Epithelial cell of esophagus (primary cell): ENCODE measurements around the gene RAB31.

ENCODE experiments used
- DNase-seq: peaks from one replicate; pipeline ENCODE4 v3.0.0; 2010; ENCODE audit warnings: low read depth
- H3K4me3 ChIP-seq: 2 replicates; pipeline ENCODE4 v1.5.1; 2011; ENCODE audit warnings: mild to moderate bottlenecking, low read length, control low read depth
- CTCF ChIP-seq: IDR thresholded peaks from 2 replicates; pipeline ENCODE4 v1.5.1; 2011; ENCODE audit warnings: low read depth, mild to moderate bottlenecking, low read length, control low read depth, inconsistent platforms; ENCODE audit not compliant: insufficient read depth; ENCODE audit errors: missing control alignments

RAB31 gene

GRCh38 chr18:9712611-9713010 lies 4.5 kb downstream of the RAB31 start:
- H3K4me3 ChIP-seq, result no peak overlapping the region
- DNase-seq, result no peak
- TF ChIP-seq CTCF, result no peak

GRCh38 chr18:9714266-9715087 lies 6.4 kb downstream of the RAB31 start:
- no peak for DNase-seq
- no peak for TF ChIP-seq CTCF
- no peak overlapping the region for H3K4me3 ChIP-seq

DNA sequence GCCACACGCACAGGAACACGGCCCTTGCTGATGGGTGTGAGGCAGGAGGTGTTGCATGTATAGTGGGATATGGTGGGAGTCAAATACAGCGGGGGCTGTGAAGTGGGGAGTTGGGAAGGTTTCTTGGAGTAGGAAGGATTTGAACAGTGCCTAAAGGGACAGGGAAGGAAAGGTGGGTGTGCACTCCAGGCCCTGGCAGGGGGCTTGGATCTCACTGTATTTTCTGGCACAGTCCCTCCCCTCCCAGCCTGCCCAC lies 6.9 kb downstream of the RAB31 start:
- no peak overlapping the region for H3K4me3 ChIP-seq
- no peak for DNase-seq
- TF ChIP-seq CTCF, result no peak

DNA sequence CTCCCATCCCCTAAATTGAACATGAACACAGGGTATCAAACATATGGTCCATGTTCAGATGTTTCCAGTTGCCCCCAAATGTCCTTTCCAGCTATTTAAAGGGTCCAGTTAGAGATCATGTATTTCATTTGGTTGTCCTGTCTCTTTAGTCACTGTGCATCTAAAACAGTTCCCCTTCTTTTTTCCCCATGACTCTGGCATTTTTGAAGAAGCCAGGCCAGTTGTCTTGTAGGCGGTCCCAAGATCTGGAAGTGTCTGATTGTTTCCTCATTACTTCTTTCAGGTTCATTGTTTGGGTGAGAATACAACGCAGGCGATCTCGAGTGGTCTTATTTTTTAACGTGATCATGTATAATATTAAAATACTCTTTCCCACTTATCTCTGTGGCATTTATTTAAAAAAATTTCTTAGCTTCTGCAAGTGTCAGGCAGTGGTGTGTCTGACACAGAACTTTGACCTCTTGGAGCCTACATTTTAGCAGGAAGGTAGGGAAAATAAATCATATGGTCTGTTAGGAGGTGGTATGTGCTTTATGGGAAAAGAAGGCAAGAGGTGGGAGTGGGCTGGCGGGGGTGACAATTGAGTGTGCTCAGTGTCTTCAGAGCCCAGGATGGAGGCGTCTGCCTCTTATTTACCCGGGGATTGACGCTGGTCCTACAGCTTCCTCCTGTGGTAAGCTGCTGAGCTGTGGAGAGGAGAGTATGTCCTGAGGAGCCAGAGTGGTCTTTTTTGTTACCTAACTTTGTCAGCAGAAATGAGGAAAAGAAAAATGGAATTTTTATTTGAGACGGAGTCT lies 8.1 kb downstream of the RAB31 start:
- no peak for TF ChIP-seq CTCF
- no peak overlapping the region for H3K4me3 ChIP-seq
- DNase-seq, result no peak

GRCh38 chr18:9716780-9717563 lies 8.9 kb downstream of the RAB31 start:
- no peak for TF ChIP-seq CTCF
- no peak overlapping the region for H3K4me3 ChIP-seq
- DNase-seq, result no peak

DNA sequence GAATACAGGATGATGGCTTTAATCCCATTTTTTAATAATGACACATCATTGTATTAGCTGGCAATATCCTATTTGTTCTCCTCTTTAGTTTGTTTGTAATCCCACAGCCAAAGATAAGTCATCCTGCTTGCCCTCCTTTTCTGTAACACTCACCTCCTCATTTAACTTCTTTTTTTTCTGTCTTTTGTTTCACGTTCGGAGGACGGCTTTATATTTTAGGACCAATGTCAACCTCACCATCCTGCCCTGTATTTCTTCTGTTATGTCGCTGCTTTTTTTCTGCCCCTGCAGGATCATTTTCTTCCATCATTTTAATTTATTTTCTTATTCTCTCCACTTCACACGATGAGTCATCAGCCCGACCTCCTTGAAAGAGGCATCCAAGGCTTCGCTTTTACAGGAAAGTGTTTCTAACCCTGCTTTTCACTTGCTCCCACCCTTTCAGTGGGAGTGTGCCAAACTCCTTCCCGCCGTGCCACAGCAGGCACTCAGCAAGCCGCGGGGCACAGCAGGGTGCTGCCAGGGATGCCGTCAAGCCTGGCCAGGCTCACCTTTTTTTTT lies 11.4 kb downstream of the RAB31 start:
- H3K4me3 ChIP-seq, result peak overlapping the region; percentile 22
- no peak for TF ChIP-seq CTCF
- peak; percentile 84 for DNase-seq
